Spleen (tissue), 7 donors: Measurements from ENCODE around the gene ANKRD44.

Experiments
- CTCF ChIP-seq, 11 experiments: fragments of 200-600 bp in 7 of 11; fragments of 450-650 bp in 4 of 11; sonication (generic) in 4 of 11; IDR thresholded peaks in 8 of 11; conservative IDR thresholded peaks in 3 of 11; 1 replicate in 7 of 11; 2 replicates in 4 of 11; pipeline versions ENCODE4 v1.4.0 to v1.8.0; 2016 to 2021; ENCODE audit warnings: antibody characterized with exemption in 11 of 11, inconsistent platforms in 4 of 11, mild to moderate bottlenecking in 1 of 11
- POLR2A ChIP-seq, 3 donors: fragments of 450-650 bp; IDR thresholded peaks; one replicate each; pipeline ENCODE4 v1.5.1; 2017; ENCODE audit warnings: antibody characterized with exemption in 3 of 3, mild to moderate bottlenecking in 1 of 3
- POLR2AphosphoS5 ChIP-seq, 3 donors: sonication (generic); formaldehyde crosslinking; IDR thresholded peaks; one replicate each; pipeline ENCODE4 v1.5.1; 2017; ENCODE audit warnings: antibody characterized with exemption in 3 of 3
- donor health status: DM: no; HTN: no; CAD: no; lungs with moderate emphysema.
- donor health status: DM: no; HTN: no; CAD: no.
- donor health status: DM: no; HTN: no; CAD: no.

- TF ChIP-seq POLR2AphosphoS5 (IDR thresholded peaks at IDR 0.05) (no peak), CTCF (IDR thresholded peaks at IDR 0.05 in 8 of 11, conservative IDR thresholded peaks at IDR 0.05 in 3 of 11) (no peak), POLR2A (IDR thresholded peaks at IDR 0.05) (no peak)
Observed at GRCh38 chr2:197284956-197285355, 25.6 kb downstream of the ANKRD44 start.
